Hepatocyte (in vitro differentiated cells): ENCODE results near the gene FAM181A.

Source experiments
- EZH2 ChIP-seq: fragments of 200-600 bp; sonication (generic); IDR thresholded peaks from 2 replicates; pipeline ENCODE4 v1.6.1; 2016; ENCODE audit warnings: antibody characterized with exemption, mild to moderate bottlenecking, borderline replicate concordance
- EZH2phosphoT487 ChIP-seq: fragments of 200-600 bp; sonication (generic); IDR thresholded peaks from one replicate; pipeline ENCODE4 v1.6.1; 2018; ENCODE audit warnings: antibody characterized with exemption, mild to moderate bottlenecking, low read depth, moderate library complexity; ENCODE audit not compliant: unreplicated experiment, severe bottlenecking
- TF ChIP-seq, protein P1 (sequence below): fragments of 200-600 bp; sonication (generic); IDR thresholded peaks from 2 replicates; pipeline ENCODE4 v1.5.1; 2016; ENCODE audit warnings: antibody characterized with exemption, mild to moderate bottlenecking; ENCODE audit not compliant: poor library complexity

DNA sequence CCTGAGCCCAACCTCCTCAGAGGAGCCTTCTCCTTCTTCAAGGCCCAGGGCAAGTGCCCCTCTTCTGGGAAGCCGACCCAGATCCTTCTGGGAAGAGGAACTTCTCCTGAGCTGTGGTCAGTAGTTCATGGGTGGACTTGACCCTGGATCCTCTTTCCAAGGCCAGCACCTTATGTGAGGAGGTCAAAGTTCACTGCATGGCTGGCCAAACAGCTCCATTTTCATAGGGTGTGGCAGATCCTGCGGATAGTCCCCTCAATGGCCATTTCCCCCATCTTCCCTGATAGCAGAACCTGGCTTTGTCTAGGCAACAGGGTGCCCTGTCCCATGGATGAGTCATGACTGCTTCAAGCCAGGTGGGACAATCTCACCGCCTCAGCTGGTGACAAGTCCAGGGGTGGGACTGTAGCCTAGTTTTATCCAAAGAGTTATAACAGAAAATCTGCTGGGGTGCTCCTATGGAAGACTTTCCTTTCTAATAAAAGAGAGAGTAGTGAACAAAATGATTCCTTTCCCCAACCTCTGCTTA, 38.9 kb downstream of the FAM181A start:
- TF ChIP-seq, protein P1, sequence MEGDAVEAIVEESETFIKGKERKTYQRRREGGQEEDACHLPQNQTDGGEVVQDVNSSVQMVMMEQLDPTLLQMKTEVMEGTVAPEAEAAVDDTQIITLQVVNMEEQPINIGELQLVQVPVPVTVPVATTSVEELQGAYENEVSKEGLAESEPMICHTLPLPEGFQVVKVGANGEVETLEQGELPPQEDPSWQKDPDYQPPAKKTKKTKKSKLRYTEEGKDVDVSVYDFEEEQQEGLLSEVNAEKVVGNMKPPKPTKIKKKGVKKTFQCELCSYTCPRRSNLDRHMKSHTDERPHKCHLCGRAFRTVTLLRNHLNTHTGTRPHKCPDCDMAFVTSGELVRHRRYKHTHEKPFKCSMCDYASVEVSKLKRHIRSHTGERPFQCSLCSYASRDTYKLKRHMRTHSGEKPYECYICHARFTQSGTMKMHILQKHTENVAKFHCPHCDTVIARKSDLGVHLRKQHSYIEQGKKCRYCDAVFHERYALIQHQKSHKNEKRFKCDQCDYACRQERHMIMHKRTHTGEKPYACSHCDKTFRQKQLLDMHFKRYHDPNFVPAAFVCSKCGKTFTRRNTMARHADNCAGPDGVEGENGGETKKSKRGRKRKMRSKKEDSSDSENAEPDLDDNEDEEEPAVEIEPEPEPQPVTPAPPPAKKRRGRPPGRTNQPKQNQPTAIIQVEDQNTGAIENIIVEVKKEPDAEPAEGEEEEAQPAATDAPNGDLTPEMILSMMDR: no peak
- TF ChIP-seq EZH2 (no peak), EZH2phosphoT487 (no peak)
